ENCODE measurements around the gene FOXO1. TPM values are rescaled to one million over a fixed set of nuclear protein-coding genes. Genes with fewer than 3 reads are reported as not detected.

FOXO1 gene
- total and polyA plus RNA-seq, 9 of the 15 experiments (the other 6 are each of a cell fraction or from before 2014, with no cell fraction given) = 0.04 to 0.73 (median 0.20) TPM

DNA sequence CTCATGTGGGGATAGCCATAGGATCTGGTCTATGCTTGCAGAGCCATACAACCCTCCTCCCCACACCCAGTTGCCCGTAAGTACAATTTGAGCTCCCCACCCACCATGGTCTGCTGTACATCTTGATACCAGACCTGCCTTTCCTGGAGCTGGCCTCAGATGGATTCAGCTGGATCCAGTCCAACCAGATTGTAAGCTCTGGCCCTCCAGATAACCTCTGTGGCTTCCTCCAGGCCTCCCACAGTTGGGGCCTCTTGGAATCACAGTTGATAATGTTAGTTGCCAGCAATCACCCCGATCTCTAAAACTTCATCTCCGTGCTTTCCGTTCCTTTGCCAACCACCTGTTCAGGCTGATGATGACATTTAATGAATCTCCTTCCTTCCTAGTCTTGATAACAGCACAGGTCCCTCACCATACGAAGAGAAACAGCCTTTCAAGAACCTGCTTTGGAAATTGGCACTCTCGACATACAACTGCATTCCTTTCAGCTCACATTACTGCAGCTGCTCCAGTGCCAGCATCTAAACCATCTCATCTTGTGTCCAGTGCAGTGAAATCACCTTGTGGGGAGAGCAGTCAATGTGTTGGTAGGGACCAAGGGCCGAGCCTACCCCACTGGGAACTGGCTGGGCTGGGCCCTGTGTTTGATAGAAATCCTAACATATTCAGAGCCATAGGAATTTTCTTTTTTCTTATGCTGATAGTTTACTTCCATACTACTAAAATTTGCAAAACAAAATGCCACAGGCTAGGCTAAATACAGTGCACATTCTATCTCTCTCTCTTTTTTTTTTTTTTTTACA, 15.1 kb upstream of the FOXO1 start (continued):
- TF ChIP-seq, protein P1, sequence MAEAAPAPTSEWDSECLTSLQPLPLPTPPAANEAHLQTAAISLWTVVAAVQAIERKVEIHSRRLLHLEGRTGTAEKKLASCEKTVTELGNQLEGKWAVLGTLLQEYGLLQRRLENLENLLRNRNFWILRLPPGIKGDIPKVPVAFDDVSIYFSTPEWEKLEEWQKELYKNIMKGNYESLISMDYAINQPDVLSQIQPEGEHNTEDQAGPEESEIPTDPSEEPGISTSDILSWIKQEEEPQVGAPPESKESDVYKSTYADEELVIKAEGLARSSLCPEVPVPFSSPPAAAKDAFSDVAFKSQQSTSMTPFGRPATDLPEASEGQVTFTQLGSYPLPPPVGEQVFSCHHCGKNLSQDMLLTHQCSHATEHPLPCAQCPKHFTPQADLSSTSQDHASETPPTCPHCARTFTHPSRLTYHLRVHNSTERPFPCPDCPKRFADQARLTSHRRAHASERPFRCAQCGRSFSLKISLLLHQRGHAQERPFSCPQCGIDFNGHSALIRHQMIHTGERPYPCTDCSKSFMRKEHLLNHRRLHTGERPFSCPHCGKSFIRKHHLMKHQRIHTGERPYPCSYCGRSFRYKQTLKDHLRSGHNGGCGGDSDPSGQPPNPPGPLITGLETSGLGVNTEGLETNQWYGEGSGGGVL (CRISPR knock-in tag; IDR thresholded peaks at IDR 0.05) = no peak
- no peak for TF ChIP-seq ZNF518B (CRISPR knock-in tag; IDR thresholded peaks at IDR 0.05)
- TF ChIP-seq, protein P2, sequence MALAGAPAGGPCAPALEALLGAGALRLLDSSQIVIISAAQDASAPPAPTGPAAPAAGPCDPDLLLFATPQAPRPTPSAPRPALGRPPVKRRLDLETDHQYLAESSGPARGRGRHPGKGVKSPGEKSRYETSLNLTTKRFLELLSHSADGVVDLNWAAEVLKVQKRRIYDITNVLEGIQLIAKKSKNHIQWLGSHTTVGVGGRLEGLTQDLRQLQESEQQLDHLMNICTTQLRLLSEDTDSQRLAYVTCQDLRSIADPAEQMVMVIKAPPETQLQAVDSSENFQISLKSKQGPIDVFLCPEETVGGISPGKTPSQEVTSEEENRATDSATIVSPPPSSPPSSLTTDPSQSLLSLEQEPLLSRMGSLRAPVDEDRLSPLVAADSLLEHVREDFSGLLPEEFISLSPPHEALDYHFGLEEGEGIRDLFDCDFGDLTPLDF (CRISPR knock-in tag; IDR thresholded peaks at IDR 0.05) = no peak
- TF ChIP-seq SIN3A (IDR thresholded peaks at IDR 0.05; ENCODE audit: borderline replicate concordance in 2 of 2, control insufficient read depth in 1 of 2, low read depth in 2 of 2, low read length in 2 of 2) = no peak
- TF ChIP-seq THAP12 (CRISPR knock-in tag; IDR thresholded peaks at IDR 0.05) = no peak
- no peak for TF ChIP-seq ZNF324 (CRISPR knock-in tag; IDR thresholded peaks at IDR 0.05)
- TF ChIP-seq GABPA (tag; conservative IDR thresholded peaks at IDR 0.05; ENCODE audit: low read depth) = no peak
- TF ChIP-seq GATA2 (CRISPR knock-in tag; IDR thresholded peaks at IDR 0.05) = peak; percentile 46; the same call in 1 of the 2 replicates
- TF ChIP-seq DPF2 (IDR thresholded peaks at IDR 0.05) = 0 out of 2 replicates have a peak, but pooled peaks have one; percentile 37
- TF ChIP-seq HCFC1 (IDR thresholded peaks at IDR 0.05; ENCODE audit: low read depth, low read length) = no peak
- TF ChIP-seq ATF1 (CRISPR knock-in tag; IDR thresholded peaks at IDR 0.05) = no peak
- 0 out of 2 replicates have a peak, but pooled peaks have one; percentile 14 for TF ChIP-seq ATF1 (tag; IDR thresholded peaks at IDR 0.05)
- TF ChIP-seq, protein P3, sequence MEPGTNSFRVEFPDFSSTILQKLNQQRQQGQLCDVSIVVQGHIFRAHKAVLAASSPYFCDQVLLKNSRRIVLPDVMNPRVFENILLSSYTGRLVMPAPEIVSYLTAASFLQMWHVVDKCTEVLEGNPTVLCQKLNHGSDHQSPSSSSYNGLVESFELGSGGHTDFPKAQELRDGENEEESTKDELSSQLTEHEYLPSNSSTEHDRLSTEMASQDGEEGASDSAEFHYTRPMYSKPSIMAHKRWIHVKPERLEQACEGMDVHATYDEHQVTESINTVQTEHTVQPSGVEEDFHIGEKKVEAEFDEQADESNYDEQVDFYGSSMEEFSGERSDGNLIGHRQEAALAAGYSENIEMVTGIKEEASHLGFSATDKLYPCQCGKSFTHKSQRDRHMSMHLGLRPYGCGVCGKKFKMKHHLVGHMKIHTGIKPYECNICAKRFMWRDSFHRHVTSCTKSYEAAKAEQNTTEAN (CRISPR knock-in tag; IDR thresholded peaks at IDR 0.05) = no peak
- TF ChIP-seq BACH1 (tag; IDR thresholded peaks at IDR 0.05) = no peak
- TF ChIP-seq, protein P4, sequence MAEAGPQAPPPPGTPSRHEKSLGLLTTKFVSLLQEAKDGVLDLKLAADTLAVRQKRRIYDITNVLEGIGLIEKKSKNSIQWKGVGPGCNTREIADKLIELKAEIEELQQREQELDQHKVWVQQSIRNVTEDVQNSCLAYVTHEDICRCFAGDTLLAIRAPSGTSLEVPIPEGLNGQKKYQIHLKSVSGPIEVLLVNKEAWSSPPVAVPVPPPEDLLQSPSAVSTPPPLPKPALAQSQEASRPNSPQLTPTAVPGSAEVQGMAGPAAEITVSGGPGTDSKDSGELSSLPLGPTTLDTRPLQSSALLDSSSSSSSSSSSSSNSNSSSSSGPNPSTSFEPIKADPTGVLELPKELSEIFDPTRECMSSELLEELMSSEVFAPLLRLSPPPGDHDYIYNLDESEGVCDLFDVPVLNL (CRISPR knock-in tag; IDR thresholded peaks at IDR 0.05; ENCODE audit: low read depth) = no peak
